HG03064 (cell line): ENCODE data around the gene USE1.
"Not testable (repeated sequence)": the region's sequence is repeated elsewhere in the genome, so short reads cannot be mapped to it uniquely, and the experiment has no call there.

Experiments used
- ATAC-seq: cut with Tn5 transposase; IDR thresholded peaks from one replicate; pipeline ENCODE4 v1.9.1; 2021; ENCODE audit warnings: low read depth; ENCODE audit not compliant: unreplicated experiment

Gene USE1

GRCh38 chr19:17215127-17215971 is at the start of gene USE1:
Gene USE1, plus strand, starts transcription at chr19:17215357. Its CDS starts 49 bp downstream, at chr19:17215406.
- ATAC-seq: peak; percentile 65

GRCh38 chr19:17165715-17166114 is 49.4 kb upstream of the USE1 start:
- ATAC-seq: no peak

- no peak for ATAC-seq
Observed at GRCh38 chr19:17170538-17171297, 44.4 kb upstream of the USE1 start.

GRCh38 chr19:17171874-17172273 is 43.3 kb upstream of the USE1 start:
- no peak for ATAC-seq

GRCh38 chr19:17172624-17173345 is 42.4 kb upstream of the USE1 start:
- no peak for ATAC-seq

- ATAC-seq: no peak
Observed at GRCh38 chr19:17178291-17178690, 36.9 kb upstream of the USE1 start.

GRCh38 chr19:17180997-17181702 is 34.0 kb upstream of the USE1 start:
- ATAC-seq: no peak

- no peak for ATAC-seq
Observed at GRCh38 chr19:17183271-17183761, 31.8 kb upstream of the USE1 start.

- no peak for ATAC-seq
Observed at GRCh38 chr19:17183858-17184321, 31.3 kb upstream of the USE1 start.

- ATAC-seq: no peak
Observed at GRCh38 chr19:17184371-17184841, 30.8 kb upstream of the USE1 start.

GRCh38 chr19:17185590-17185989 is 29.6 kb upstream of the USE1 start:
- ATAC-seq: no peak

- ATAC-seq: not testable (repeated sequence)
Observed at GRCh38 chr19:17191736-17192135, 23.4 kb upstream of the USE1 start.

GRCh38 chr19:17192751-17193150 is 22.4 kb upstream of the USE1 start:
- ATAC-seq: no peak

- ATAC-seq: no peak
Observed at GRCh38 chr19:17194608-17195007, 20.5 kb upstream of the USE1 start.

- no peak for ATAC-seq
Observed at GRCh38 chr19:17195106-17195505, 20.1 kb upstream of the USE1 start.

- no peak for ATAC-seq
Observed at GRCh38 chr19:17196610-17197009, 18.5 kb upstream of the USE1 start.

- ATAC-seq: no peak
Observed at GRCh38 chr19:17197666-17198065, 17.5 kb upstream of the USE1 start.

GRCh38 chr19:17200408-17201079 is 14.6 kb upstream of the USE1 start:
- ATAC-seq: no peak

GRCh38 chr19:17202249-17202648 is 12.9 kb upstream of the USE1 start:
- ATAC-seq: no peak
